Sigmoid colon (tissue), 4 donors: ENCODE results near the gene RNF224.

ENCODE experiments used
- EP300 ChIP-seq, 4 donors: sonication (generic); formaldehyde crosslinking; IDR thresholded peaks; one replicate each; pipeline ENCODE4 v1.6.1; 2017; ENCODE audit warnings: antibody characterized with exemption in 4 of 4
- POLR2A ChIP-seq, 2 donors: fragments of 450-650 bp; IDR thresholded peaks; one replicate each; pipeline ENCODE4 v1.6.1; 2016; ENCODE audit warnings: antibody characterized with exemption in 2 of 2, mild to moderate bottlenecking in 2 of 2, moderate library complexity in 2 of 2
- POLR2AphosphoS5 ChIP-seq, 4 donors: sonication (generic); formaldehyde crosslinking; IDR thresholded peaks; one replicate each; pipeline ENCODE4 v1.6.1; 2017; ENCODE audit warnings: antibody characterized with exemption in 4 of 4
- TF ChIP-seq, protein P1 (sequence below), 4 experiments: fragments of 450-650 bp in 3 of 4; fragments of 200-600 bp in 1 of 4; IDR thresholded peaks; one replicate each; pipeline ENCODE4 v1.5.1; 2016 to 2019; ENCODE audit warnings: antibody characterized with exemption in 4 of 4, mild to moderate bottlenecking in 3 of 4, moderate library complexity in 2 of 4

DNA sequence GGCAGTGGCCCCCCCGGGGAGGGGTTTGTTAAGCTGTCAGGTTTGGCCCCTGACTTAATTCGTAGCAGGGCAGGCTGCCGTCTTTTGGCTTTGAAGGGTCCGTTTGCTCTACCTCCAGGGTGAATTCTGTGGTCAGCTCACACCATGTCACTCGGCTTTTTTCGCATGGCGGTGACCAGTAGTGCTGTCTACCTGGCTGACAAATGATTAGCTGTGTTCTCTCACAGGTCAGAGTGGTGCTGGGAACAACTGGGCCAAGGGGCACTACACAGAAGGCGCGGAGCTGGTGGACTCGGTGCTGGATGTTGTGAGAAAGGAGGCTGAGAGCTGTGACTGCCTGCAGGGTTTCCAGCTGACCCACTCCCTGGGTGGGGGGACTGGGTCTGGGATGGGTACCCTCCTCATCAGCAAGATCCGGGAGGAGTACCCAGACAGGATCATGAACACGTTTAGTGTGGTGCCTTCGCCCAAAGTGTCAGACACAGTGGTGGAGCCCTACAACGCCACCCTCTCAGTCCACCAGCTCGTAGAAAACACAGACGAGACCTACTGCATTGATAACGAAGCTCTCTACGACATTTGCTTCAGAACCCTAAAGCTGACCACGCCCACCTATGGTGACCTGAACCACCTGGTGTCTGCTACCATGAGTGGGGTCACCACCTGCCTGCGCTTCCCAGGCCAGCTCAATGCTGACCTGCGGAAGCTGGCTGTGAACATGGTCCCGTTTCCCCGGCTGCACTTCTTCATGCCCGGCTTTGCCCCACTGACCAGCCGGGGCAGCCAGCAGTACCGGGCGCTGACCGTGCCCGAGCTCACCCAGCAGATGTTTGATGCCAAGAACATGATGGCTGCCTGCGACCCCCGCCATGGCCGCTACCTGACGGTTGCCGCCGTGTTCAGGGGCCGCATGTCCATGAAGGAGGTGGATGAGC, 15.2 kb downstream of the RNF224 start:
- no peak for TF ChIP-seq POLR2A (IDR thresholded peaks at IDR 0.05)
- TF ChIP-seq, protein P1, sequence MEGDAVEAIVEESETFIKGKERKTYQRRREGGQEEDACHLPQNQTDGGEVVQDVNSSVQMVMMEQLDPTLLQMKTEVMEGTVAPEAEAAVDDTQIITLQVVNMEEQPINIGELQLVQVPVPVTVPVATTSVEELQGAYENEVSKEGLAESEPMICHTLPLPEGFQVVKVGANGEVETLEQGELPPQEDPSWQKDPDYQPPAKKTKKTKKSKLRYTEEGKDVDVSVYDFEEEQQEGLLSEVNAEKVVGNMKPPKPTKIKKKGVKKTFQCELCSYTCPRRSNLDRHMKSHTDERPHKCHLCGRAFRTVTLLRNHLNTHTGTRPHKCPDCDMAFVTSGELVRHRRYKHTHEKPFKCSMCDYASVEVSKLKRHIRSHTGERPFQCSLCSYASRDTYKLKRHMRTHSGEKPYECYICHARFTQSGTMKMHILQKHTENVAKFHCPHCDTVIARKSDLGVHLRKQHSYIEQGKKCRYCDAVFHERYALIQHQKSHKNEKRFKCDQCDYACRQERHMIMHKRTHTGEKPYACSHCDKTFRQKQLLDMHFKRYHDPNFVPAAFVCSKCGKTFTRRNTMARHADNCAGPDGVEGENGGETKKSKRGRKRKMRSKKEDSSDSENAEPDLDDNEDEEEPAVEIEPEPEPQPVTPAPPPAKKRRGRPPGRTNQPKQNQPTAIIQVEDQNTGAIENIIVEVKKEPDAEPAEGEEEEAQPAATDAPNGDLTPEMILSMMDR (IDR thresholded peaks at IDR 0.05) = no peak
- no peak for TF ChIP-seq POLR2AphosphoS5 (IDR thresholded peaks at IDR 0.05)
- TF ChIP-seq EP300 (IDR thresholded peaks at IDR 0.05) = no peak
